Activated T-cell treated with anti-CD3 and anti-CD28 coated beads, Interleukin-2, amount 50 U/mL, for 24 hours (primary cell): ENCODE results near the gene EPHA2.
"Not testable (repeated sequence)": the region's sequence is repeated elsewhere in the genome, so short reads cannot be mapped to it uniquely, and the experiment has no call there.

ENCODE experiments used
- DNase-seq: peaks from one replicate; pipeline ENCODE4 v3.0.0-alpha.2; 2020
- H3K27ac Mint-ChIP-seq: 2 replicates; pipeline ENCODE4 v1.8.0; 2020; ENCODE audit warnings: mild to moderate bottlenecking, mixed read lengths
- H3K27me3 Mint-ChIP-seq: 2 replicates; pipeline ENCODE4 v1.8.0; 2020; ENCODE audit warnings: mixed read lengths
- H3K36me3 Mint-ChIP-seq: 2 replicates; pipeline ENCODE4 v1.8.0; 2020; ENCODE audit warnings: low read depth, mixed read lengths
- H3K4me1 Mint-ChIP-seq: 2 replicates; pipeline ENCODE4 v1.8.0; 2020; ENCODE audit warnings: low read depth, mixed read lengths
- H3K4me3 Mint-ChIP-seq: 2 replicates; pipeline ENCODE4 v1.8.0; 2020; ENCODE audit warnings: mild to moderate bottlenecking, moderate library complexity, mixed read lengths
- H3K9me3 Mint-ChIP-seq: 2 replicates; pipeline ENCODE4 v1.8.0; 2020; ENCODE audit warnings: mixed read lengths

Gene EPHA2

DNA sequence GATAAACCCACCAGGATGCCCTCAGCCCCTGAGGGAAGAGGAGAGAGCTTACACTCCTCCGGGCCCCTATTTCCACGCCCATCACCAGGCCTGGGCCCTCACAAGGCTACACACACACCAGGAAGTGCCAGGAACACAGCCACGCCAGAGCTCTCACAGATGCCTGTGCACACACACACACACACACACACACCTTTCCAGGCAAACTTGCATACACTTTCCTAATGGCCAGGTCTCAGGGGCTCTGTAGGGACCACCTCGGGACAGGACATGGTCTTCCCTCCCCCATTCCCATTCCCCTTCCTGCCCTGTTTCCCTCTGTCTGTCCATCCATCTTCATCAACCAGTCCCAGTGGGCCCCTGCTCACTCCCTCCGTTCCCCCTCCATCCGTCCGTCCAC, 9.7 kb upstream of the EPHA2 start:
- no peaks in the 10 kb centered on the region for H3K36me3 Mint-ChIP-seq
- DNase-seq = no peak
- peaks cover 48% of the 10 kb centered on the region for H3K4me1 Mint-ChIP-seq
- no peak overlapping the region for H3K4me3 Mint-ChIP-seq
- no peaks in the 10 kb centered on the region for H3K27me3 Mint-ChIP-seq
- no peak overlapping the region for H3K27ac Mint-ChIP-seq
- no peaks in the 10 kb centered on the region for H3K9me3 Mint-ChIP-seq

DNA sequence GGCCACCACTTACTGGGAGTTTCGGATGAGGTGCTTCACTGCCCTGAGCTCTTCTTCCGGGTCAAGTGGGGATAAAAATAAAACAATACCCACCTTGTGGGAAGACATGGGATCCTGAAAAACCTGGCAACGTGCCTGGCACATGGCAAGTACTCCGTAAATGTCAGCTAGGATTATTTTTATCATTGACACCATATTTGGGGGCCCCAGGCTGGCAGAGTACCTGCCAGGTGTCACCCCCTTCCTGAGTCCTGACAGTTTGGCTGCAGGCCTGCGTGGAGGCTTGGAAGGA, 9.2 kb upstream of the EPHA2 start:
- peaks cover 48% of the 10 kb centered on the region for H3K4me1 Mint-ChIP-seq
- no peak overlapping the region for H3K4me3 Mint-ChIP-seq
- no peak overlapping the region for H3K27ac Mint-ChIP-seq
- no peak for DNase-seq
- no peaks in the 10 kb centered on the region for H3K9me3 Mint-ChIP-seq
- H3K36me3 Mint-ChIP-seq = no peaks in the 10 kb centered on the region
- H3K27me3 Mint-ChIP-seq = no peaks in the 10 kb centered on the region

DNA sequence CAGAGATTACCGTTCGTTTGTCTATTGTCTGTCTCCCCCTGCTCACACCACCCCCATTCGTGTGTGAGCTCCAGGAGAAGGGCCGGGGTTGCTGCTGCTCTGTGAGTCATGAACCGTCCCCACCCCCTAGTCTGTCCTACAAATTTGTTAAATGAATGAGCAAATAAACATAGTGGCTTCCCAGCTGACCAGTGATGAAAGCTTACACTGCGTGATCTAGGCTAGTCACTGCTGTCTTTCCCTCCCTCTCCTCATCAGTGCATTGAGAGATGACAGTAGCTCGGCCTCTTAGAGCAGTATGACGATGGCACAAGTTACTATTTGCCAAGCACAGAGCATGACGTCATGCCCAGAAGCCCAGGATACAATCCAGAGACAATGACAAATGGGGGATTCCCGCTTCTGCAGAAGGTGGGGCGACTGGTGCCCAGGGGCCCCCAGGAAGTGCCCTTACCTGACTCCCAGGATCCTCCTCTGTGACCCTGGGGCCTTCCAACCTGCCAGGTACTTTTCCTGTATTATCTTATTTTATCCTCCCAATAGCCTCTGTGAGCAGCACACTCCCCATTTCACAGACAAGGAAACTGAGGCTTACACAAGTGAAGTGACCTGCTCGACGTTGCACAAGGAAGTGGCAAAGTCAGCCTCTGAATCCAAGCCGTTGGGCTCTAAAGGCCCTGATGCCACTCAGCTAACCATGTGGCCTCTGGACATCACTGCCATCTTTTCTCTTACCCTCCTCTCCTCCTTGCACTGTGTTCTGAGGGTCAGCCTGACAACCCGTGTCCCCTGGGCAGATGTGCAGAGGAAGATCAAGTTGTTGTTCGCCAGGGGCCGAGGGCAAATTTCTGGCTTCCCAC, 8.6 kb upstream of the EPHA2 start:
- DNase-seq = no peak
- peaks cover 48% of the 10 kb centered on the region for H3K4me1 Mint-ChIP-seq
- H3K9me3 Mint-ChIP-seq = no peaks in the 10 kb centered on the region
- no peak overlapping the region for H3K4me3 Mint-ChIP-seq
- no peaks in the 10 kb centered on the region for H3K36me3 Mint-ChIP-seq
- H3K27ac Mint-ChIP-seq = no peak overlapping the region
- H3K27me3 Mint-ChIP-seq = no peaks in the 10 kb centered on the region

DNA sequence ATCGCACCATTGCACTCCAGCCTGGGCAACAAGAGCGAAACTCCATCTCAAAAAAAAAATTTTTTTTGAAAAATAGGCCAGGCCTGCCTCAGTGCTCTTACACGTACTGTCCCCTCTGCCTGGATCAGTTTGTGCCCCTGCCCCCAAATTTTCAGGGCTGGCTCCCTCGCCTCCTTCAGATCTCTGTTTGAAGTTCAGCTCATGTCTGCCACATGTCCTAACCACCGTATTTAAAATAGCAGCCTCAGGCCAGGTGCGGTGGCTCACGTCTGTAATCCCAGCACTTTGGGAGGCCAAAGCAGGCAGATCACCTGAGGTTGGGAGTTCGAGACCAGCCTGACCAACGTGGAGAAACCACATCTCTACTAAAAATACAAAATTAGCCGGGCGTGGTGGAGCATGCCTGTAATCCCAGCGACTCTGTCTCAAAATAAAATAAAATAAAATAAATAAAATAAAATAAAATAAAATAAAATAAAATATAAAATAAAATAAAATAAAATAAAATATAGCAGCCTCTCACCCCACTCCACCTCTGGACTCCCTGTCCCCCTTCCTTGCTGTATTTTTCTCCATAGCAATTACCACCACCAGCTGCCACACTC, 7.8 kb upstream of the EPHA2 start:
- peaks cover 45% of the 10 kb centered on the region for H3K4me1 Mint-ChIP-seq
- not testable (repeated sequence) for H3K4me3 Mint-ChIP-seq, DNase-seq, H3K36me3 Mint-ChIP-seq, H3K27ac Mint-ChIP-seq, H3K9me3 Mint-ChIP-seq, H3K27me3 Mint-ChIP-seq

DNA sequence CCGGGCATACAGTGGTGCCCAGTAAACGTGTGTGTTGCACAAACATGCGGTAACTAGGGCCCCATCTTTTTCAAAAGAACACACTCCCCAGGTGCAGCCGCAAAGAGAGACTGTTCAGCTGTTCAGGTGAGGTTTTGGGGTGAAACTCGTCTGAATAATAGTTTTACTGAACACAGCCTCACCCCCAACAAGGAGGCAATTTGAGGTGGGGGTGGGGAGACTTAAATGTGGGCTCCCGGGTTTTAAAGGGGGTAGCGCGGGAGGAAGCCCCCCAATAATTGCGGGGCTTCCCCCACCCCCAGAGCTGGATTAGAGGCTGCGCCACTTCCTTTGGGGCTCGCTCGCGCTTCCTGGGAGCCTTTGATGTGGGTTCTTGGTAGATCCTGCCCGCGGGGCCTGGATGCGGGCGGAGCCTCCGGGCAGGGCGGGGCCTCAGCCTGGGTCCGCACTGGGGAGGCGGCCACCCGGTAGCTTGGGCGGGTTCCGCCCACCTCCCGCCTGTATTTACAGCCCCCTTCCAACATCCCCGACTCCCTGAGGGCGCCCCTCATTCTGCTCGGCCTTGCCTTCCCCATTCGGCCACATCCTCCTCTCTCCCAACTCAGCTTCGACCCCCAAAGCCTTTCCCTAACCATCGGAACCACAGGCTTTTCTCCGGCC, 6.4 kb upstream of the EPHA2 start:
- peak; percentile 67 for DNase-seq
- Mint-ChIP-seq H3K36me3 (no peaks in the 10 kb centered on the region), H3K27me3 (no peaks in the 10 kb centered on the region), H3K4me1 (peaks cover 49% of the 10 kb centered on the region), H3K4me3 (peak overlapping the region; percentile 44), H3K27ac (peak overlapping the region; percentile 11), H3K9me3 (no peaks in the 10 kb centered on the region)

DNA sequence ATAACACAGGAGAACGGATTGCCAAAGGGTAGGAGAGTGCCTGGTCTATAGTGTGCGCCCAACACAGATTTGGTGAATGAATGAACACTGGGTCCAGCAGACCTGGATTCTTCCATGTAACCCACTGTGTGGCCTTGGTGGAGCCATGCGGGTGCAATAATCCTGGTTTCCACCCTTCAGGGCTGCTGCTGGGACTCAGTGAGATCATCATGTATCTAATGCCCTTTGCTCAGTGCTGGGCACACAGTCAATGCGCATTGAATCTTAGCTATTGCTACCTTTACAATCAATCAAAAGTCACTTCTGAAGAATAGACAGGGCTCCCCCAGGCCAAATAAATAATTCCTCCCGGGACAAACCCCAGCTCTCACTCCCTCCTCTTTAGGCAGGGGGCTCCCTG, 5.8 kb upstream of the EPHA2 start:
- Mint-ChIP-seq H3K36me3 (no peaks in the 10 kb centered on the region), H3K27me3 (no peaks in the 10 kb centered on the region), H3K9me3 (no peaks in the 10 kb centered on the region), H3K4me1 (peaks cover 55% of the 10 kb centered on the region), H3K27ac (peak overlapping the region; percentile 11), H3K4me3 (no peak overlapping the region)
- DNase-seq = no peak

DNA sequence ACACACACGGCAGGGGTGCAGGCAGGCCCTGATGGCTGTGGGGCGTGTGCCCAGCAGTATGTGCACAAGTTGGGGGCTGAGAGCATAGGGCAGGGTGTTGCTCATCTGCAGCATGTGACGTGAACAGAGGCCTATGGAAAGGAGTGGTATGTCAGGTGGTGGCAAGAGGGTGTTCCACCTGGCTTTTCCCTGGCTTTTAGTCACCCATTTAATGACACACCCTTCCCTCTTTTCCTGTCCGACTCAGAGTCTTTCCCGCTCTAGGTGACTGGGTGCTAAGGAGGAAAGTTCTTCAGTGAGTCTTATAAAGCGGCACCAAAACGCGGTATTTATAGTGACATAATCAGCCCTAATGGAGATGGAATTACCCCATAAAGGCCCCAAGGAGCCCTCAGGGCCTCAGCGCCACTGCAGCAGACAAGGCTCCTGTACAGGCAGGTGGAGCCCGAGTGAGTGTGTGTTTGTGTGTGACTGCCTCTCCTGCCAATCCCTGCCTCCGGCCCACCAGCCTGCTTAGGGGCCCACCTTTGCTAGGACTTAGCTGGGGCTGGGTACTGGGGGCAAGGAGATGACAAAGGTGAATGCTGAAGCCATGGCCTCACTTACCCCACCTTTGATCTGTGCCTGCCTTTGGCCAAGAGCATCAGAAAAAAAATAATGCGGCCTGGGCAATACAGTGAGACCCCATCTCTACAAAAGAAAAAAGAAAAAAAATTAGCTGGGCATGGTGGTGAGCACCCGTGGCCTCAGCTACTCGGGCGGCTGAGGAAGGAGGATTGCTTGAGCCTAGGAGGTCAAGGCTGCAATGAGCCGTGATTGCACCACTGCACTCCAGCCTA, 3.3 kb upstream of the EPHA2 start:
- Mint-ChIP-seq H3K4me3 (no peak overlapping the region), H3K27ac (no peak overlapping the region), H3K27me3 (peaks cover 5% of the 10 kb centered on the region), H3K36me3 (no peaks in the 10 kb centered on the region), H3K4me1 (peaks cover 61% of the 10 kb centered on the region), H3K9me3 (no peaks in the 10 kb centered on the region)
- DNase-seq = no peak

DNA sequence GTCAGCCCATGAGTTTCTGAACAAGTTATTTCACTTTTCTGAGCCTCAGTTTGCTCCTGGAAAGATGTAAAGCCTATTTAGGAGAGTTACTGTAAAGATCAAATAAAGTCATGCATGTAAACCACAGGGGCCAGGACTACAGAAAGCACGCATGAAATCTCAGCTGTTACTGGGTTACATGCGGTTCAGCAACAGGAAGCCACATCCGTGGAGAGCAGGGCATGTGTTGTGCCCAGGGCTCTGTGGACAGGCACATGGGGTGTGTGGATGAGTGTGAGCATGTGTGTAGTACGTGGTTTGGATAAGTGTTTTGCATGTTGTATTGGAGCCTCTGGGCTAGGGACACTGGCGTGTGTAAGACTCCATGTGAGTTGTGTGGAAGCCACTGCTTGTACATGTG, 2.2 kb upstream of the EPHA2 start:
- Mint-ChIP-seq H3K27ac (no peak overlapping the region), H3K36me3 (no peaks in the 10 kb centered on the region), H3K4me3 (no peak overlapping the region), H3K9me3 (no peaks in the 10 kb centered on the region), H3K27me3 (peaks cover 12% of the 10 kb centered on the region), H3K4me1 (peaks cover 55% of the 10 kb centered on the region)
- no peak for DNase-seq

DNA sequence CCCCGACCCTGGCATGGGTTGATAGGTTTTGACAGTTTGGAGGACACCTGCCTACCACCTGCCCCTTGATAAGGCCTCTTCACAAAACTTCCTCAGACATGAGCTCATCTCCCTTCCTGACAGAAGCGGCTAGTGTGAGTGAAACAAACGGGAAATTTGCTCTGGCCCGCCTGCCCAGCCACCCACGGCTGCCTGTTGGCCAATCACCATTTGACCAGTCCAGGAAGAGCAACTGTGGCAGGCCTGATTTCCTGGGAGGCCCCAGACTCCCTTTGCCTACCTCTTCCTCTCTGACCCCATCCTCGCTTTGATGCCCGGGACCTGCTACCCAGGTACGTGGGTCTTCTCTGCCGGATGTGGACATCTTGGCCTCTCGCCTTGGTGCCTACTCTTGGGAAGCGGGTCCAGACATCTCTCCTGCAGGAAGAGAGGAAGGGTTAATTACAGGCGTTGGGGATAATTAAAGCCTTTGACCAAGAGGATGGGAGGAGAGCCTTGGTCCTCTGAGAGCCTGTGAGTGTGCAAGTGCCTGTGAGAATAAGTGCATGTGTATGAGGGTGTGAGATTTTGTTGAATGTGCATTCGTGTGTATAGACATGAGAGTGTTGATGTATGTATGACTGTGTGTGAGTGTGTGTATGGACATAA, 1.1 kb upstream of the EPHA2 start:
- no peak for DNase-seq
- H3K9me3 Mint-ChIP-seq = no peaks in the 10 kb centered on the region
- no peak overlapping the region for H3K27ac Mint-ChIP-seq
- no peak overlapping the region for H3K4me3 Mint-ChIP-seq
- H3K27me3 Mint-ChIP-seq = peaks cover 15% of the 10 kb centered on the region
- H3K36me3 Mint-ChIP-seq = no peaks in the 10 kb centered on the region
- H3K4me1 Mint-ChIP-seq = peaks cover 48% of the 10 kb centered on the region

DNA sequence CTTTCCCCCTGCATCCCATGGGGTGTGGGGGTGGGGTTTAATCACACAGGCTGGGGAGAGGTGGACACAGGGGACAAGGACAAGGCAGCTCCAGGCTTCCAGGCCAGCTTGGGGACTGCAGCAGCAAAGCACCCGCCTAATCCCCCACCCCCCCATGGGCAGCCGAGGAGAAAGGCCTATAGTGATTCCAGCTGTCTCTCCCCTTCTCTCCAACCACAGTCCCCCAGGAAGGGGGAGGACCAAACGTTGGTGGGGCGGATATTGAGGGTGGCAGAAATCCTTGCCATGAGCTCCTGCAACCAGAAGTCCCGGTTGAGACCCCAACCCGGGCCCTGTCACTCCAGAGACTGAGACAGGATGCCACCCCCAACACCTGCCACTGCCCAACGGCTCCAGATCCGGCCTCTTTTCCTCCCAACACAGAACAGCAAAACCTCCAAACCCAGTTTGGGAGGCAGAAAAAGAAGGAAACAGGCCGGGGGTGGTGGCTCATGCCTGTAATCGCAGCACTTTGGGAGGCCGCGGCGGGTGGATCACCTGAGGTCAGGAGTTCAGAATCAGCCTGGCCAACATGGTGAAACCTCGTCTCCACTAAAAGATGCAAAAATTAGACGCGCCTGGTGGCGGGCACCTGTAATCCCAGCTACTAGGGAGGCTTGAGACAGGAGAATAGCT, 1.7 kb downstream of the EPHA2 start:
- DNase-seq = no peak
- H3K4me3 Mint-ChIP-seq = peak overlapping the region; percentile 61
- H3K27me3 Mint-ChIP-seq = peaks cover 22% of the 10 kb centered on the region
- H3K36me3 Mint-ChIP-seq = no peaks in the 10 kb centered on the region
- no peaks in the 10 kb centered on the region for H3K9me3 Mint-ChIP-seq
- no peak overlapping the region for H3K27ac Mint-ChIP-seq
- peaks cover 41% of the 10 kb centered on the region for H3K4me1 Mint-ChIP-seq

DNA sequence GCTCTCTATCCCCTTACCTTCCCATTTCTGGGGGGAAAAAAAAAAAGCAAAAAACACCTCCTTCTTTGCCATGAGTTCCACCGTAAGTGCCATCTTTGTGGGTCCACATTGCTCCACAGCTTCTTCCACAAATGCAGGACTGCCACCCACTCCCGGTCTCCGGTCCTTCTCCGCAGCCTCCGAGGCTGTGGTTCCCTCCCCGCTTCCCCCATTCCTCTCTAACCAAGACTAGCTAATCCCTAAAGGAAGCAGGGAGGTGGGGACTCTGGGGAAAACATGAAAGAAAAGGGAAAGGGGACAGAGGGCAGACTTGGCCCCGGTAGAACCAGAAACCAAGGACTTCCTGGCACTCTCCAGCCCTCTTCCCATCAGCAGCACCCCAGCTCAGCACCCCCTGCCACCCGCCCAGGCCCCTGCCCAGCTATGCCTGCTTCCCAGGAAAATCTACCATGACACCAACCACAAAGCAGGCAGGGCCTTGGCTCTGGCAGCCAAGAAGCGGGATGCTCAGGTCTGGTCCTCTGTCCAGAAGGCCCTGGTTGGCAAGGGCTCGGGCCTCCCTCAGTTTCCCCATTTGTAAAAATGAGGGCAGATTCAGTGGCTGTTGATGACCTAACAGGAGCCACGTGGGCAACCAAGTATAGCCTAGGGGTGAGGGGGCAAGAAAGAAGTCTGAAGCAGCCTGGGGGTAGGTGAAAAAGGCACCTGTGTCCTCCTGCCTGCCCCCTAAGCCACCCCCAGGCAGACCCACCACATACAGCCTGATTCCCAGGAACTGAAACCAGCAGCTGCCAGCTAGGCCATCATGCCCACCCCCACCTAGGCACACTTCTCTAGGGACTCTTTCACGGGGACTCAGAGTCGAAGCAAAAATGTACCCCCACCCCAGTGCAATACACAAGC, 2.5 kb downstream of the EPHA2 start:
- Mint-ChIP-seq H3K36me3 (no peaks in the 10 kb centered on the region), H3K27ac (no peak overlapping the region), H3K4me3 (no peak overlapping the region), H3K4me1 (peaks cover 35% of the 10 kb centered on the region), H3K9me3 (no peaks in the 10 kb centered on the region), H3K27me3 (peaks cover 22% of the 10 kb centered on the region)
- DNase-seq = no peak

DNA sequence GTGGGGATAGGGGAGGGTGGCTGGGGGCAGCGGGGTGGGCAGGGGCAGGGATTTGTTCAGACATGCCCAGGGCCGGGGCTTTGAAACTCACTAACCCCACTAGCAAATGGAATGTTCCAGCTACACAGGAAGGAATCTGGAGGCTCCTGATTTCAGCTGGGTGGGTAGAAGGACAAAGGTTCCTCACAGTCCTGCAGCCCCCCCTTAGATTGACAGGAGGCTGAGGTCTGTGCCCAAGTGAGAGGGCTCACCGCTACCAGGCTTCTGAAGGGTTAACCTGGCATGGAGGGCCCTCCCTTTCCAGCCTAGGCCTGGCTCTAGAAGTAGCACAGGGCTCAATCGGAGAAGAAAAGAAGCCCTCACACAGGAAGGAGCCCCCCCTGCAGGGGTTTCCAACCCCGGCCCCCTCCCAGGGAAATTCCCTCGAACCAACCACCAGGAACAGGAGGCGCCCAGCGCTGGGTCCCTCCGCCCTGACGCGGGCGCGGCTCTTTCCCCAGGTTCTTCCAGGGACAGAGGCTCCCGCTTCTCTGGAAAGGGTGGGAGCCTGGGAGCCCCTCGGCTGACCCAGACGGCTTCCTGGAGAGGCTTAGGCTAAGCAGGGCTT, 3.3 kb downstream of the EPHA2 start:
- no peak for DNase-seq
- Mint-ChIP-seq H3K36me3 (no peaks in the 10 kb centered on the region), H3K27ac (no peak overlapping the region), H3K27me3 (peaks cover 22% of the 10 kb centered on the region), H3K4me1 (peaks cover 28% of the 10 kb centered on the region), H3K9me3 (no peaks in the 10 kb centered on the region), H3K4me3 (no peak overlapping the region)

DNA sequence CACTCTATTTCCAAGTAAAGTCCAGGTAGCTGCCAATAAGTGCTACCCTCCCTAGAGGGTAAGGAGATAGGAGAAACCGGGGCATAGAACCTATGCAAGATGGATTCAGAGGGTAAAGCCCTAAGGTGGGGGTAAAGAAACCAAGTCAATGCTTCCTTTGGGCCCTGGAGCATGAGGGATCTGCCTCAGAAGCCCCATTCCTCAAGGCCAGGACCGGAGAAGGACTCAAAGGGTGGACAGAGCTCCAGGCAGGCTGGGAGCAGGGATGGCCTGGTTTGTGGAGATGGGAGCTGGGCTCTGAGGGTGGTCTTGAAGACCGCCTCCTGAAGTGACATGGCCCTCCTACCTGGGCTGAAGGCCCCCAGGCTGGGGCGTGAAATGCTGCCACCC, 3.9 kb downstream of the EPHA2 start:
- Mint-ChIP-seq H3K36me3 (no peaks in the 10 kb centered on the region), H3K4me3 (no peak overlapping the region), H3K9me3 (no peaks in the 10 kb centered on the region), H3K27me3 (peaks cover 22% of the 10 kb centered on the region), H3K4me1 (peaks cover 22% of the 10 kb centered on the region), H3K27ac (no peak overlapping the region)
- no peak for DNase-seq
